Activated naive CD4-positive, alpha-beta T cell treated with anti-CD3 and anti-CD28 coated beads for 36 hours (primary cell): ENCODE data around the gene SIX5. TPM values are rescaled to one million over a fixed set of nuclear protein-coding genes. Genes with fewer than 3 reads are reported as not detected.

Source experiments
- CTCF ChIA-PET: fragments of 350-600 bp; sonication (Branson Sonifier 250); formaldehyde crosslinking; loops from one replicate; lab custom pipeline; 2021; ENCODE audit warnings: antibody characterized with exemption; lab: Charles Lee
- DNase-seq: peaks from one replicate; pipeline ENCODE4 v3.0.0-alpha.2; 2020
- H3K27ac Mint-ChIP-seq: one replicate; pipeline ENCODE4 v1.8.0; 2021; ENCODE audit warnings: mild to moderate bottlenecking, mixed read lengths
- H3K27me3 Mint-ChIP-seq: one replicate; pipeline ENCODE4 v1.8.0; 2021; ENCODE audit warnings: low read depth, mixed read lengths
- H3K36me3 Mint-ChIP-seq: one replicate; pipeline ENCODE4 v1.8.0; 2021; ENCODE audit warnings: low read depth, mixed read lengths
- H3K4me1 Mint-ChIP-seq: one replicate; pipeline ENCODE4 v1.8.0; 2021; ENCODE audit warnings: low read depth, mixed read lengths
- H3K4me3 Mint-ChIP-seq: one replicate; pipeline ENCODE4 v1.8.0; 2021; ENCODE audit warnings: mild to moderate bottlenecking, moderate library complexity, mixed read lengths
- H3K9me3 Mint-ChIP-seq: one replicate; pipeline ENCODE4 v1.8.0; 2021; ENCODE audit warnings: mixed read lengths
- intact Hi-C: fragments of 100-400 bp; cut with micrococcal nuclease; formaldehyde crosslinking; loops from one replicate; pipeline ENCODE4 v1.15.1; 2023
- total RNA-seq, 2 experiments: library from RNA; stranded (reverse); gene quantifications; one replicate each; pipeline ENCODE4 v1.2.3, GENCODE V29; 2021

The SIX5 gene
- total RNA-seq, 2 experiments from 2014 or later: 1.8 to 2.2 TPM

GRCh38 chr19:45791744-45792469 lies 22.9 kb upstream of the SIX5 start:
- Mint-ChIP-seq H3K27ac (peak overlapping the region; percentile 71), H3K4me1 (peaks cover 24% of the 10 kb centered on the region), H3K36me3 (peaks cover 37% of the 10 kb centered on the region), H3K27me3 (peaks cover 13% of the 10 kb centered on the region), H3K4me3 (peak overlapping the region; percentile 93), H3K9me3 (no peaks in the 10 kb centered on the region)
- intact Hi-C loops: loop anchor here (1.0 to 10.0 kb wide), 7 partner anchors 23 to 287 kb away; partner anchors contain the start of genes FBXO46, OPA3, QPCTL and SIX5
- CTCF ChIA-PET: interaction anchor here (0.6 to 2.7 kb wide), 2 partner anchors 17 to 22 kb away, joined by 4 to 9 read pairs; partner anchors contain the start of gene SIX5
- DNase-seq: no peak

GRCh38 chr19:45790942-45791341 lies 21.9 kb upstream of the SIX5 start:
- Mint-ChIP-seq H3K4me1 (peaks cover 24% of the 10 kb centered on the region), H3K27ac (no peak overlapping the region), H3K4me3 (peak overlapping the region; percentile 93), H3K36me3 (peaks cover 44% of the 10 kb centered on the region), H3K27me3 (peaks cover 9% of the 10 kb centered on the region), H3K9me3 (no peaks in the 10 kb centered on the region)
- intact Hi-C loops: loop anchor here (5.0 to 10.0 kb wide), 3 partner anchors 99 to 286 kb away; partner anchors contain the start of genes OPA3, QPCTL, SNRPD2 and VASP
- DNase-seq: peak; percentile 40
- CTCF ChIA-PET: interaction anchor here (0.6 to 2.7 kb wide), 3 partner anchors 12 to 26 kb away, joined by 3 to 9 read pairs (median 5); partner anchors contain the start of gene SIX5

- Mint-ChIP-seq H3K9me3 (no peaks in the 10 kb centered on the region), H3K27me3 (no peaks in the 10 kb centered on the region), H3K4me3 (no peak overlapping the region), H3K36me3 (peaks cover 44% of the 10 kb centered on the region), H3K4me1 (peaks cover 24% of the 10 kb centered on the region), H3K27ac (no peak overlapping the region)
- intact Hi-C loops: no loop called here
- CTCF ChIA-PET: interaction anchor here (1.3 kb wide), 1 partner anchor 10 kb away, joined by 4 read pairs; no protein-coding TSS in a partner anchor
- no peak for DNase-seq
Measured at GRCh38 chr19:45789035-45789786, 20.2 kb upstream of the SIX5 start.

GRCh38 chr19:45786533-45786894 lies 17.5 kb upstream of the SIX5 start:
- CTCF ChIA-PET: no interaction called here
- Mint-ChIP-seq H3K4me3 (no peak overlapping the region), H3K27ac (no peak overlapping the region), H3K36me3 (peaks cover 41% of the 10 kb centered on the region), H3K27me3 (no peaks in the 10 kb centered on the region), H3K9me3 (no peaks in the 10 kb centered on the region), H3K4me1 (peaks cover 9% of the 10 kb centered on the region)
- intact Hi-C loops: no loop called here
- DNase-seq: no peak

- intact Hi-C loops: no loop called here
- CTCF ChIA-PET: no interaction called here
- H3K4me1 Mint-ChIP-seq: peaks cover 3% of the 10 kb centered on the region
- peaks cover 40% of the 10 kb centered on the region for H3K36me3 Mint-ChIP-seq
- DNase-seq: no peak
- no peak overlapping the region for H3K4me3 Mint-ChIP-seq
- H3K9me3 Mint-ChIP-seq: no peaks in the 10 kb centered on the region
- H3K27ac Mint-ChIP-seq: no peak overlapping the region
- H3K27me3 Mint-ChIP-seq: peaks cover 2% of the 10 kb centered on the region
Measured at GRCh38 chr19:45785781-45786532, 16.9 kb upstream of the SIX5 start.

- H3K27ac Mint-ChIP-seq: peak overlapping the region; percentile 41
- H3K9me3 Mint-ChIP-seq: no peaks in the 10 kb centered on the region
- H3K27me3 Mint-ChIP-seq: peaks cover 10% of the 10 kb centered on the region
- no peaks in the 10 kb centered on the region for H3K4me1 Mint-ChIP-seq
- no peak for DNase-seq
- CTCF ChIA-PET: no interaction called here
- peaks cover 36% of the 10 kb centered on the region for H3K36me3 Mint-ChIP-seq
- H3K4me3 Mint-ChIP-seq: no peak overlapping the region
- intact Hi-C loops: no loop called here
Measured at GRCh38 chr19:45785097-45785496, 16.0 kb upstream of the SIX5 start.

GRCh38 chr19:45784096-45784495 lies 15.0 kb upstream of the SIX5 start:
- peaks cover 4% of the 10 kb centered on the region for H3K4me1 Mint-ChIP-seq
- CTCF ChIA-PET: interaction anchor here (0.8 kb wide), 1 partner anchor 14 kb away, joined by 3 read pairs; the partner anchor contains the start of gene SIX5
- peaks cover 27% of the 10 kb centered on the region for H3K36me3 Mint-ChIP-seq
- no peak overlapping the region for H3K27ac Mint-ChIP-seq
- no peak overlapping the region for H3K4me3 Mint-ChIP-seq
- H3K27me3 Mint-ChIP-seq: peaks cover 20% of the 10 kb centered on the region
- intact Hi-C loops: no loop called here
- no peaks in the 10 kb centered on the region for H3K9me3 Mint-ChIP-seq
- no peak for DNase-seq

GRCh38 chr19:45782820-45783785 lies 14.1 kb upstream of the SIX5 start:
- CTCF ChIA-PET: interaction anchor here (1.1 to 1.5 kb wide), 3 partner anchors 13 to 35 kb away, joined by 3 read pairs; no protein-coding TSS in a partner anchor
- no peak for DNase-seq
- Mint-ChIP-seq H3K27me3 (peaks cover 23% of the 10 kb centered on the region), H3K36me3 (peaks cover 17% of the 10 kb centered on the region), H3K9me3 (no peaks in the 10 kb centered on the region), H3K27ac (no peak overlapping the region), H3K4me1 (peaks cover 13% of the 10 kb centered on the region), H3K4me3 (no peak overlapping the region)
- intact Hi-C loops: no loop called here

- H3K27ac Mint-ChIP-seq: no peak within 1 kb of the TSS
- H3K36me3 Mint-ChIP-seq: peaks cover 13% of the 10 kb centered on the region
- H3K4me3 Mint-ChIP-seq: no peak within 1 kb of the TSS
- no peak for DNase-seq
- H3K9me3 Mint-ChIP-seq: no peaks in the 10 kb centered on the region
- peaks cover 26% of the 10 kb centered on the region for H3K27me3 Mint-ChIP-seq
- peaks cover 13% of the 10 kb centered on the region for H3K4me1 Mint-ChIP-seq
- intact Hi-C loops: no loop called here
- CTCF ChIA-PET: interaction anchor here (1.1 to 1.5 kb wide), 3 partner anchors 12 to 35 kb away, joined by 3 read pairs; no protein-coding TSS in a partner anchor
Measured at GRCh38 chr19:45782162-45782691, 13.2 kb upstream of the SIX5 start, which contains the start of gene DMPK. Gene DMPK (minus strand): TSS chr19:45782490. CDS start chr19:45782352, 138 bp downstream.

- Mint-ChIP-seq H3K9me3 (no peaks in the 10 kb centered on the region), H3K4me3 (no peak overlapping the region), H3K27me3 (peaks cover 29% of the 10 kb centered on the region), H3K27ac (no peak overlapping the region), H3K36me3 (peaks cover 9% of the 10 kb centered on the region), H3K4me1 (peaks cover 13% of the 10 kb centered on the region)
- no peak for DNase-seq
- intact Hi-C loops: no loop called here
- CTCF ChIA-PET: interaction anchor here (1.5 kb wide), 1 partner anchor 11 kb away, joined by 3 read pairs; no protein-coding TSS in a partner anchor
Measured at GRCh38 chr19:45781214-45782161, 12.4 kb upstream of the SIX5 start.
